22Rv1 (cell line): ENCODE results near the gene PALD1.
"Not testable (repeated sequence)": the region's sequence is repeated elsewhere in the genome, so short reads cannot be mapped to it uniquely, and the experiment has no call there.

ENCODE experiments used
- ZFX ChIP-seq: fragments of 450-650 bp; IDR thresholded peaks from 2 replicates; pipeline ENCODE4 v1.6.1; 2017; ENCODE audit warnings: antibody characterized with exemption, borderline replicate concordance
- TF ChIP-seq, protein P1 (sequence below): fragments of 450-650 bp; IDR thresholded peaks from 2 replicates; pipeline ENCODE4 v1.5.1; 2017; ENCODE audit warnings: mild to moderate bottlenecking

DNA sequence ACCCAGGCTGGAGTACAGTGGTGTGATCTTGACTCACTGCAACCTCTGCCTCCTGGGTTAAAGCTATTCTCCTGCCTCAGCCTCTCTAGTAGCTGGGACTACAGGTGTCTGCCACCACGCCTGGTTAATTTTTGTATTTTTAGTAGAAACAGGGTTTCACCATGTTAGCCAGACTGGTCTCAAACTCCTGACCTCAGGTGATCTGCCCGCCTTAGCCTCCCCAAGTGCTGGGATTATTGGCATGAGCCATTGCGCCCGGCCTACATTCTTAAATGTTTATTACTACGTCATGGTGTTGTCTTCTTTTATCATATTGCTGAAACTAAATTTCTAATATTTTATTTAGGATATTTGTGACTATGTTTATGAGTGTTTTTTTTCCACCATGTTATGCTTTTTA is 102.6 kb downstream of the PALD1 start:
- TF ChIP-seq, protein P1, sequence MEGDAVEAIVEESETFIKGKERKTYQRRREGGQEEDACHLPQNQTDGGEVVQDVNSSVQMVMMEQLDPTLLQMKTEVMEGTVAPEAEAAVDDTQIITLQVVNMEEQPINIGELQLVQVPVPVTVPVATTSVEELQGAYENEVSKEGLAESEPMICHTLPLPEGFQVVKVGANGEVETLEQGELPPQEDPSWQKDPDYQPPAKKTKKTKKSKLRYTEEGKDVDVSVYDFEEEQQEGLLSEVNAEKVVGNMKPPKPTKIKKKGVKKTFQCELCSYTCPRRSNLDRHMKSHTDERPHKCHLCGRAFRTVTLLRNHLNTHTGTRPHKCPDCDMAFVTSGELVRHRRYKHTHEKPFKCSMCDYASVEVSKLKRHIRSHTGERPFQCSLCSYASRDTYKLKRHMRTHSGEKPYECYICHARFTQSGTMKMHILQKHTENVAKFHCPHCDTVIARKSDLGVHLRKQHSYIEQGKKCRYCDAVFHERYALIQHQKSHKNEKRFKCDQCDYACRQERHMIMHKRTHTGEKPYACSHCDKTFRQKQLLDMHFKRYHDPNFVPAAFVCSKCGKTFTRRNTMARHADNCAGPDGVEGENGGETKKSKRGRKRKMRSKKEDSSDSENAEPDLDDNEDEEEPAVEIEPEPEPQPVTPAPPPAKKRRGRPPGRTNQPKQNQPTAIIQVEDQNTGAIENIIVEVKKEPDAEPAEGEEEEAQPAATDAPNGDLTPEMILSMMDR: not testable (repeated sequence)
- TF ChIP-seq ZFX: not testable (repeated sequence)
